Vagina (tissue), 2 donors: Measurements from ENCODE around the gene PRODH2. TPM values are rescaled to one million over a fixed set of nuclear protein-coding genes. Genes with fewer than 3 reads are reported as not detected.
"Not testable (repeated sequence)": the region's sequence is repeated elsewhere in the genome, so short reads cannot be mapped to it uniquely, and the experiment has no call there.

Experiments
- DNase-seq, 2 donors: peaks; one replicate each; pipeline ENCODE4 v3.0.0-alpha.2; 2017; ENCODE audit errors: extremely low spot score in 2 of 2
- H3K27ac ChIP-seq: fragments of 200-600 bp; sonication (generic); one replicate; pipeline ENCODE4 v1.5.1; 2019
- H3K27me3 ChIP-seq: fragments of 200-600 bp; sonication (generic); one replicate; pipeline ENCODE4 v1.5.1; 2019
- H3K36me3 ChIP-seq, 2 donors: fragments of 200-600 bp; sonication (generic); one replicate each; pipeline ENCODE4 v1.5.1; 2017 to 2019
- H3K4me1 ChIP-seq: fragments of 200-600 bp; sonication (generic); one replicate; pipeline ENCODE4 v1.5.1; 2019
- H3K4me3 ChIP-seq, 2 donors: fragments of 200-600 bp; sonication (generic); 1 replicate in 1 of 2; 2 replicates in 1 of 2; pipeline ENCODE4 v1.5.1; 2016 to 2019
- H3K9me3 ChIP-seq: fragments of 200-600 bp; sonication (generic); one replicate; pipeline ENCODE4 v1.5.1; 2019
- POLR2A ChIP-seq, 2 donors: fragments of 450-650 bp; IDR thresholded peaks; one replicate each; pipeline ENCODE4 v1.6.1; 2017; ENCODE audit warnings: antibody characterized with exemption in 2 of 2, mild to moderate bottlenecking in 2 of 2, moderate library complexity in 2 of 2
- POLR2AphosphoS5 ChIP-seq, 2 donors: sonication (generic); formaldehyde crosslinking; IDR thresholded peaks; one replicate each; pipeline ENCODE4 v1.9.0; 2017; ENCODE audit warnings: antibody characterized with exemption in 2 of 2, mild to moderate bottlenecking in 2 of 2, low read depth in 1 of 2; ENCODE audit not compliant: insufficient read depth in 1 of 2
- intact Hi-C: fragments of 100-400 bp; cut with DNase I; formaldehyde crosslinking; loops from one replicate; pipeline ENCODE4 v1.15.1; 2023
- total RNA-seq: library from RNA; depleted of rRNA; stranded (reverse); fragments of >200 nt; gene quantifications from one replicate; pipeline ENCODE4 v1.2.3, GENCODE V29; 2016
- TF ChIP-seq, protein P1 (sequence below), 3 experiments: fragments of 450-650 bp in 2 of 3; fragments of 200-600 bp in 1 of 3; sonication (generic) in 1 of 3; IDR thresholded peaks; one replicate each; pipeline ENCODE4 v1.5.1; 2017 to 2019; ENCODE audit warnings: antibody characterized with exemption in 3 of 3, mild to moderate bottlenecking in 2 of 3, moderate library complexity in 2 of 3

Gene PRODH2
- total RNA-seq, 1 donor from 2014 or later, result not detected

GRCh38 chr19:35774274-35775045 lies 38.2 kb downstream of the PRODH2 start:
- H3K4me3 ChIP-seq, result peak overlapping the region; percentile 57 to 87

DNA sequence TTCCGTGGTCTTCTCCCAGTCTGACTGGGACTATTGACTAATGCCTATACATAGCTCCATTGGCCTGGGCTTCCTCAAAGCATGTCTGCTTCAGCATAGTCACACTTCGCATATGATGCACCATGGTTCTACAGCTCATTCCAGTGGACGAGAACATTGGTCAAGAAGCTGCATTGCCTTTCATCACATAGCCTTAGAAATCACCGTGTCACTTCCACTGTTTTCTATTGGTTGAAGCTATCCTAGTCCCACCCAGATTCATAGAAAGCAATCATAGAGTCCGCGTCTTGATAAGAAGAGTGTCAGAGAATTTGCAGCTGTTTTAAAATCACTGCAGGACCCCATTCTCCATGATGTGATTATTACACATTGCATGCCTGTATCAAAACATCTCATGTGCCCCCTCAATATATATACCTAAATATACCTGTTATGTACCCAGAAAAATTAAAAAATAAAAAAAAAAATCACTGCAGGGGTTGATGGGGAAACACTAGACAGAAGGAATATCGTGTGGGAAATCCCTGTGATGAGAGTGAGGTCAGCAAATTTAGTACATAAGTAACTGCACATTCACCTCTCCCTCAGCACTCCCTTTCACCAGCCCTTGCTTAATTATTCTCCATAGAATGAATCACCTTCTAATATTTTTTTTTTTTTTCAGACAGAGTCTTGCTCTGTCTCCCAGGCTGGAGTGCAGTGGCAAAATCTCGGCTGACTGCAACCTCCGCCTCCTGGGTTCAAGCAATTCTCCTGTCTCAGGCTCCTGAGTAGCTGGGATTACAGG lies 39.4 kb downstream of the PRODH2 start:
- intact Hi-C loops, result loop anchor here (10.0 kb wide), 1 partner anchor 162 kb away; the partner anchor contains the start of gene LRFN3
- Histone ChIP-seq H3K27ac (no peak overlapping the region), H3K9me3 (no peaks in the 10 kb centered on the region), H3K36me3 (peaks cover 0 to 2% of the 10 kb centered on the region in 2 donors), H3K4me1 (peaks cover 20% of the 10 kb centered on the region), H3K27me3 (no peaks in the 10 kb centered on the region), H3K4me3 (no peak overlapping the region)
- DNase-seq, result no peak
- TF ChIP-seq POLR2A (IDR thresholded peaks at IDR 0.05) (no peak), POLR2AphosphoS5 (IDR thresholded peaks at IDR 0.05; ENCODE audit: insufficient read depth in 1 of 2, low read depth in 1 of 2) (no peak)
- TF ChIP-seq, protein P1, sequence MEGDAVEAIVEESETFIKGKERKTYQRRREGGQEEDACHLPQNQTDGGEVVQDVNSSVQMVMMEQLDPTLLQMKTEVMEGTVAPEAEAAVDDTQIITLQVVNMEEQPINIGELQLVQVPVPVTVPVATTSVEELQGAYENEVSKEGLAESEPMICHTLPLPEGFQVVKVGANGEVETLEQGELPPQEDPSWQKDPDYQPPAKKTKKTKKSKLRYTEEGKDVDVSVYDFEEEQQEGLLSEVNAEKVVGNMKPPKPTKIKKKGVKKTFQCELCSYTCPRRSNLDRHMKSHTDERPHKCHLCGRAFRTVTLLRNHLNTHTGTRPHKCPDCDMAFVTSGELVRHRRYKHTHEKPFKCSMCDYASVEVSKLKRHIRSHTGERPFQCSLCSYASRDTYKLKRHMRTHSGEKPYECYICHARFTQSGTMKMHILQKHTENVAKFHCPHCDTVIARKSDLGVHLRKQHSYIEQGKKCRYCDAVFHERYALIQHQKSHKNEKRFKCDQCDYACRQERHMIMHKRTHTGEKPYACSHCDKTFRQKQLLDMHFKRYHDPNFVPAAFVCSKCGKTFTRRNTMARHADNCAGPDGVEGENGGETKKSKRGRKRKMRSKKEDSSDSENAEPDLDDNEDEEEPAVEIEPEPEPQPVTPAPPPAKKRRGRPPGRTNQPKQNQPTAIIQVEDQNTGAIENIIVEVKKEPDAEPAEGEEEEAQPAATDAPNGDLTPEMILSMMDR (IDR thresholded peaks at IDR 0.05), result no peak

More at GRCh38 chr19:35774274-35775045, 38.2 kb downstream of the PRODH2 start:
- Histone ChIP-seq H3K4me1 (peaks cover 20% of the 10 kb centered on the region), H3K36me3 (peaks cover 0 to 4% of the 10 kb centered on the region in 2 donors), H3K9me3 (no peaks in the 10 kb centered on the region), H3K27me3 (no peaks in the 10 kb centered on the region), H3K27ac (no peak overlapping the region)
- TF ChIP-seq POLR2A (IDR thresholded peaks at IDR 0.05) (no peak), POLR2AphosphoS5 (IDR thresholded peaks at IDR 0.05; ENCODE audit: insufficient read depth in 1 of 2, low read depth in 1 of 2) (no peak)
- TF ChIP-seq, protein P1 (IDR thresholded peaks at IDR 0.05), result no peak
- DNase-seq, result no peak
- intact Hi-C loops, result loop anchor here (10.0 kb wide), 1 partner anchor 160 kb away; the partner anchor contains the start of gene LRFN3

DNA sequence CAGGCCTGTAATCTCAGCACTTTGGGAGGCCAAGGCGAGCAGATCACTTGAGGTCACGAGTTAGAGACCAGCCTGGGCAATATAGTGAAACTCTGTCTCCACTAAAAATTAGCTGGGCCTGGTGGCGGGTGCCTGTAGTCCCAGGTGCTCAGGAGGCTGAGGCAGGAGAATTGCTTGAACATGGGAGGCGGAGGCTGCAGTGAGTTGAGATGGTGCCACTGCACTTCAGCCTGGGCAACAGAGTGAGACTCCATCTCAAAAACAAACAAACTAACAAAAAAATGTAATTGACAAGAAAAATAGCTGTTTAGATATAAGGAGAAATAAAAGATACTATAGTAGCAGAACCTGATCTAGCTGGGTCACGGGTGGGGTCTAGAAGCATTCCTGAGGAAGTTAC lies 40.3 kb downstream of the PRODH2 start:
- H3K4me1 ChIP-seq, result peaks cover 20% of the 10 kb centered on the region
- not testable (repeated sequence) for DNase-seq, H3K36me3 ChIP-seq, H3K27ac ChIP-seq, H3K27me3 ChIP-seq, H3K4me3 ChIP-seq, H3K9me3 ChIP-seq
- intact Hi-C loops, result loop anchor here (10.0 kb wide), 1 partner anchor 162 kb away; the partner anchor contains the start of gene LRFN3

- intact Hi-C loops, result no loop called here
- no peaks in the 10 kb centered on the region for H3K27me3 ChIP-seq
- no peak for DNase-seq
- H3K4me1 ChIP-seq, result no peaks in the 10 kb centered on the region
- no peaks in the 10 kb centered on the region for H3K9me3 ChIP-seq
- no peak overlapping the region for H3K27ac ChIP-seq
- H3K4me3 ChIP-seq, result no peak overlapping the region
- H3K36me3 ChIP-seq, result no peaks in the 10 kb centered on the region
- no peak for TF ChIP-seq POLR2AphosphoS5 (IDR thresholded peaks at IDR 0.05; ENCODE audit: insufficient read depth in 1 of 2, low read depth in 1 of 2)
- TF ChIP-seq POLR2A (IDR thresholded peaks at IDR 0.05), result no peak
- TF ChIP-seq, protein P1 (IDR thresholded peaks at IDR 0.05), result no peak
Observed at GRCh38 chr19:35768082-35768421, 44.6 kb downstream of the PRODH2 start.

DNA sequence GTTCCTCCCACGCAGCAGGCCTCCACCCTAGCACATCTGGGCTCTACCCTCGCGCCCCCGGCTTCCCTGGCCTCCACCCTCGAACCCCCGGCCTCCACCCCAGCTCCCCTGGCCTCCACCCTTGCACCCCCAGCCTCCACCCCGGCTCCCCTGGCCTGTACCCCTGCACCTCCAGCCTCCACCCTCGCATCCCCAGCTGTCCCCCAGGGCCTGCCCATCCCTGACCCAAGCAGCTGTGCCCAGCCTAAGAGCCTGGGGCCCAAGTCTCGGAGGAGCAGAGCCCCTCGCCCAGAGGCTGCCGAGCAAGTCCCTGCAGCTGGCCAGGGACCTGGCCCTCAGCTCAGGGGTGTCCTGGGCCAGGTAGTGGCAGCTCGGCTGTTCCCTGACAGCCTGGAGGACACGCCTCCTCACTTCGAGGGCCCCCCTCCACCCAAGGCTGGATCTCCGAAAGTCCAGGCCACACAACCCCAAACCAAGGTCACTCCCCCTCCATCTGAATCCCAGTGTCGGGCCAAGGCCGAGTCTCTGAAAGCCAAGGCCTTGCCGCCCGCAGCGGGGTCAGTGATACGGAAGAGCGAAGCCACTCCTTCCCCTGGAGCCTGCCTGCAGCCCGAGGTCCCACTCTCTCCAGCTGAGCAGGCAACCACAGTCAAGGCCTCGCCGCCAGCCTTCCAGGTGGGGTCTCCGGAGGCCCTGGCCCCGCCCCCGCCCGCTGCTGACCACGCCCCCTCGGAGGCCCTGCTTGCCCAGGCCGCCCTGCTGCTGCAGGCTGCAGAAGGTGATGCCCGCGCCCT lies 45.2 kb downstream of the PRODH2 start:
- H3K27me3 ChIP-seq, result no peaks in the 10 kb centered on the region
- no peak for DNase-seq
- H3K27ac ChIP-seq, result no peak overlapping the region
- H3K36me3 ChIP-seq, result no peaks in the 10 kb centered on the region
- H3K4me3 ChIP-seq, result no peak overlapping the region
- H3K9me3 ChIP-seq, result no peaks in the 10 kb centered on the region
- no peak for TF ChIP-seq POLR2A (IDR thresholded peaks at IDR 0.05)
- TF ChIP-seq POLR2AphosphoS5 (IDR thresholded peaks at IDR 0.05; ENCODE audit: insufficient read depth in 1 of 2, low read depth in 1 of 2), result no peak
- TF ChIP-seq, protein P1 (IDR thresholded peaks at IDR 0.05), result no peak
- no peaks in the 10 kb centered on the region for H3K4me1 ChIP-seq
- intact Hi-C loops, result no loop called here
